HuH-7.5 (cell line): Measurements from ENCODE around the gene ERGIC2.
"Not testable (repeated sequence)": the region's sequence is repeated elsewhere in the genome, so short reads cannot be mapped to it uniquely, and the experiment has no call there.

Experiments used
- DNase-seq: peaks from one replicate; pipeline ENCODE4 v3.0.0; 2011; ENCODE audit warnings: low spot score

ERGIC2 gene

GRCh38 chr12:29380536-29381523 is at the start of gene ERGIC2:
ERGIC2 (minus strand) TSS chr12:29381172; CDS start chr12:29371633, 9,539 bp downstream.
- peak; percentile 78 for DNase-seq

GRCh38 chr12:29430716-29431044 is 49.7 kb upstream of the ERGIC2 start:
- no peak for DNase-seq

DNA sequence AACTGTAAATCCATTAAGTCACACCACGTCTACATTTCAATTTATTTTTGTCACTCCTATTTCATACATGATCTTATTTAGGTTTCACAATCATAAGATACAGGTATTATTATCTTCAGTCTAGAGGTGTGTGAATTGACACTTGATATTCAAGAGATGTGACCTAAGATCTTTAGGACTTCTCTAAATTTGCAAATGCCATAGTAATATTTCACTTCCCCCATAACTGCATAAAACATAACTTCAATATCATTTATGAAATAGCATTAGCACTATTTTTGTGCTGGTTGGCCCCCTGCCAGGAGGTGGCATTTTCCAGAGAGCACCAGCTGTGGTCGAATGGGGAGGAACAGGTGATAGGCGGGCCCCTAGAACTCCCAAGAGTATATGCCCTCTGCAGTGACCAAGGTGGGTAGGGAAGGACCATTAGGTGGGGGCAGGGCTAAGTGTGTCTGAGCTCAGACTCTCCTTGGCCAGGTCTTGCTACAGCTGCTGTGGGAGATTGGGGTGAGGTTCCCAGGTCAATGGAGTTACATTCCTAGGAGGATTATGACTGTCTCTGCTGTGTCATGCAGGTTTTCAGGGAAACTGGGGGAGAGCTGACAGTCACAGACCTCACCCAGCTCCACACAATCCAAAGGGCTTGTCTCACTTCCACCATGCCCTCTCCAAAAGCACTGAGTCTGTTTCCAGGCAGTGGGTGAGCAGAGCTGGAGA is 49.2 kb upstream of the ERGIC2 start:
- no peak for DNase-seq

DNA sequence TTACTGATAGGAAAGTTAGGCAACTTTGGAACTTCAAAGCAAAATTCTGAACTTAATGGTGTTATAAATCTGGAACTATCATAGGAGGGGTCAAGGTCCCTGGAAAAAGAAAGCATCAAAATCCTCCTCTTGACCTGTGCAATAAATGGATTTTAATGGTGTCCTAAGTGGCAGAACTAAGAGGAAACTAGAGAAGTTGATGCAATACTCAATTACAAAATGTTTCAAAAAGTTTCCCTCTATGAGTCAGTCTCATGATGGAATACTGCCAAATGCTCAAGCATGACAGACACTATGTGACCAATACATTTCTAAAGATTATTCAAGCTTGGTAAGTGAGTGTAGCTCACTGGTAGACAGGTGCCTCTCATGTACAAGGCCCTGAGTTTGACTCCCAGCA is 47.7 kb upstream of the ERGIC2 start:
- no peak for DNase-seq

DNA sequence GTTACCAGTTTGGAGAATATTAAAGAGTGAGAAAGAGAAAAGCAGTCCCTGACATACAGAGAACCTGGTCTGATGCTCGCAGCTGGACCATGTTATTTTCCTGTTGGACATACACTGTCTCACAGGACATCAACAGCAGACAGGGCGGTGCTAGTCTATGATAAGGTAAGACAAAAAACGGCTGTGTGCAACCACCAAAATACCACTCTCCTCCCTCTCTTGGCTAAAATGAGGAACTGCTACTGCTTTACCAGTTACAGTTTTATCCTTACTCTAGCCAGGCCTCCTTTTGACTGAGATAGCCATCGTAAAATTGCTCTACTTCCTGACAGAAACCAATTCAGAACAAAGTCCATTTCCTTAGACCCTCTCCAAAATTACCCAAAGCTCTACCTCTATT is 47.0 kb upstream of the ERGIC2 start:
- DNase-seq: no peak

DNA sequence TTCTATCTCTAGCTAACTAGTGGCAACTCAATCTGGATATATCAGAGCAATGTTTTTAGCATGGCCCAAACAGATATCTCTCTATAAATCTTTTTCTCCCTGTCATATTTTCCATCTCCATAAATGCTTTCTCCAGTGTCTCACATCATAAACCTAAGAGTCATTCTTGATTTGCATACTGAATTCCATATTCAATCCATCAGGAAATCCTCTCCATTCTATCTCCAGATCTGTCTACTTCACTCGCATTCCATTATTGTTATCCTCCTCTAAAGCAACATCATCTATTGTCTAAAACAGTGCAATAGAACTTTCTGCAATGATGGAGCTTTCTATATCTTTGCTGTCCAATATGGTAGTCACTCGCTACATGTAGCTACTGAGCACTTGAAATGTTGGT is 45.5 kb upstream of the ERGIC2 start:
- no peak for DNase-seq

DNA sequence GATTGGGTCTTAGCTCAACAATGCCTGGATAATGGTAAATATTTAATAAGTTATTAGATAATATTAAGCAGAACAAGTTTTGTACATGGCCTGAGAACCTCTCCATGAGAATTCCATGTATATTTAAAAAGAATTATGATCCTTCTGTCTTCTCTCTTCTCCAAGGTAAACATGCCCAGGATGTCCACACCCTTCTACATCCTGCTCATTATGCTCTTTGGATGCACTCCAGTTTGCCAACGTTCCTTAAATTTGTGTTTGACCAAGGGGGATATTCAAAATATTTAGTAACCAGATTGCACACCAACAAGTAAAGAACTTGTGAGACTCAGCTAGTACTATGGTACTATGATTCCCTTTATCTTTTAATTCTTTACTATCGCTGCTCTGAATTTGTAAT is 44.8 kb upstream of the ERGIC2 start:
- DNase-seq: no peak

DNA sequence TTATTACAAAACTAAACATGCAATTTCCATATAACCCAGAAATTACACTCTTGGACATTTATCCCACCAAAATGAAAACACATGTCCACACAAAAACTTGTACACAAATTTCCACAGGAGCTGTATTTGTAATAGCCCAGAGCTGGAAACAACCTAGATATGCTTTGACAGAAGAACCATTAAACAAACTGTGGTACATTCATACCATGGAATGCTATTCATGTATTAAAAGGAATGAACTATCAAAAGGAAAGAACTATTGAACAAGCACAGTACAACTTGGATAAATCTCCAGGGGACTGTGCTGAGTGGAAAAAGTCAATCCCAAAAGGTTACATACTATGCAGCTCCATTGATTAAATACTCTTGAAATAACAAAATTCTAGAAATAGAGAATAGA is 35.8 kb upstream of the ERGIC2 start:
- no peak for DNase-seq

GRCh38 chr12:29415111-29415510 is 34.1 kb upstream of the ERGIC2 start:
- no peak for DNase-seq

DNA sequence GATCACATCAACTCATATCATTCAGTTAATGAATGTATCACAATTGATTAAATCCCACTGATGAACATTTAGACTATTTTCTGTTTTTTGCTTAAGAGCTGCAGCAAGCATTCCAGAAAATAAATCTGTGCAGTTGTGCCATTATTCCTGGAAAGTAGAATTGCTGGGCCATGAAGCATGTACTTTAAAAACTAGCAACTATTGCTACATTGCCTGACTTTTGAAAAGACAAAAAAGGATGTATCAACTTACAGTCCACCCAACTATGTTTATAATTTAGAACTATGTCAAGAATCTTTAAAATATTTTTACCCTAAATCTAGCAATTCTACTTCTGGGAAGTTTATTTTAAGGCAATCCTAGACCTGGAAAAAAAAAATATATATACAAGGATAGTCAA is 33.4 kb upstream of the ERGIC2 start:
- no peak for DNase-seq

DNA sequence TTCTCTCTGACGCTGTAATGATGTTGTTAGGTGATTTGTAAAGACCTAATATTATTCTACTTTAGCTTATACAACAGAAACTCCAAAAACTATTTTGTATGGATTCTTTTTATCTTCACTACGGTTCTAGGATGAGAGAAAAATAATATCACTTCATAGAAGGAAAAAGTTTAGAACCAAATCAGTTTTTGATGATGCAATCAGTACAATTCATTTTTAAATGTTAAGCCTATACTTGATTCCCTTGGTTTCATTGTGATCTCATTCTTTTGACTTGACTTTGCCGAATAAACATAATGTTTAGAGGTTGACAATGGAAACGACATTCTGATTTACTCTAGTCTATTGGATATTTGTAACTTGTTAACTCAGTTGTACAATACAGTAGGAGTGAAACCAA is 24.6 kb upstream of the ERGIC2 start:
- no peak for DNase-seq

DNA sequence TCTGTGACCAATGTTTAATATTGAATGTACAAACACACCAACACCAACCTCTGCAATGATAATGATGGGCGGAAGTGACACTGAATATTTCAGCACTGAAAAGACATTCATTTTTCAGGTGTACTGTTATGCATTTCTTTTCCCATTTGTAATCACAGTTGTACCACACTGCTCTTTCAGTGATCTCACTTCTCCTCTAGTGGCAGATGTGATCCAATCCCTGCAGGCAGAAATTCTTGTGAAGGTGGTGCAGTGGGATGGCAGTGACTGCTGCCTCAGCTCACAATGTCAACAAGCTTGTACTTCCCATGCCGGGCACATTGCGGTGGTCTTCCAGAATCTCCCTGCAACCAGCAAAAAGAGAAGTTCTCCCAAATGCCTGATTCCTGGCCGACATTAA is 23.0 kb upstream of the ERGIC2 start:
- DNase-seq: no peak

DNA sequence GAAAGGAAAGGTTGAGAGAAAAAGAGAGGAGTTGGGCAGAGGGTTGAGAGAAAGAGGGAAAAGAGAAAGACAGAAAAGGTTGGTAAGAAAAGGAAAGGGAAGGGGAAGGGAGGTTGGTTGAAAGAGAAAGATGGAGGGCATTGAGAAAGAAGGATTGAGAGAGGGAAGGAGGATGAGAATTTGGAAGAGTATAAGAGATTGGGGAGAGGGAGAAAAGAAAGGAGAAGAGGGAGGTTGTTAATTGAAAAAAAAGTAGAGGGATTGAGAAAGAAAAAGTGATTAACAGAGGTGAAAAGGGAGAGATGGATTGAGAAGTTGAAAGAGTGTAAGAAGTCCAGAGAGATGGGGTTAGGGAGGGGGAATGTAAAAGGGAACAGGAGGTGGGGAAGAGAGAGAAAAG is 21.5 kb upstream of the ERGIC2 start:
- no peak for DNase-seq

GRCh38 chr12:29398495-29398894 is 17.5 kb upstream of the ERGIC2 start:
- no peak for DNase-seq

GRCh38 chr12:29396774-29397173 is 15.8 kb upstream of the ERGIC2 start:
- no peak for DNase-seq

- no peak for DNase-seq
Measured at GRCh38 chr12:29395356-29395755, 14.4 kb upstream of the ERGIC2 start.

DNA sequence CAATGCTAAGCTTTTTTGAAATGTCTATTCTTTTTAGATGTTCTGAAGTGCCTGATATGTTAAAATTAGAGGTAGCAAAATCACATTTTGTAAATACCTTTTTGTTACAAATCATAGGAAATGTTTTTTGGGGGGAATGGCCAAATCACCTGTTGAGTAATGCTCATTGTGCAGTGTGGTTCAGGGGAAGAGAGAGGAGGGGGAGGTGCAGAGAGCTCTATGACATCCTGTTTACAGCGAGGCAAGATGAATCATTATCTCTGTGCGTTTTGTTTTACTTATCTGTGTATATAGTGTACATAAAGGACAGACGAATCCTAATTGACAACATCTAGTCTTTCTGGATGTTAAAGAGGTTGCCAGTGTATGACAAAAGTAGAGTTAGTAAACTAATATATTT is 9.4 kb upstream of the ERGIC2 start:
- not testable (repeated sequence) for DNase-seq

DNA sequence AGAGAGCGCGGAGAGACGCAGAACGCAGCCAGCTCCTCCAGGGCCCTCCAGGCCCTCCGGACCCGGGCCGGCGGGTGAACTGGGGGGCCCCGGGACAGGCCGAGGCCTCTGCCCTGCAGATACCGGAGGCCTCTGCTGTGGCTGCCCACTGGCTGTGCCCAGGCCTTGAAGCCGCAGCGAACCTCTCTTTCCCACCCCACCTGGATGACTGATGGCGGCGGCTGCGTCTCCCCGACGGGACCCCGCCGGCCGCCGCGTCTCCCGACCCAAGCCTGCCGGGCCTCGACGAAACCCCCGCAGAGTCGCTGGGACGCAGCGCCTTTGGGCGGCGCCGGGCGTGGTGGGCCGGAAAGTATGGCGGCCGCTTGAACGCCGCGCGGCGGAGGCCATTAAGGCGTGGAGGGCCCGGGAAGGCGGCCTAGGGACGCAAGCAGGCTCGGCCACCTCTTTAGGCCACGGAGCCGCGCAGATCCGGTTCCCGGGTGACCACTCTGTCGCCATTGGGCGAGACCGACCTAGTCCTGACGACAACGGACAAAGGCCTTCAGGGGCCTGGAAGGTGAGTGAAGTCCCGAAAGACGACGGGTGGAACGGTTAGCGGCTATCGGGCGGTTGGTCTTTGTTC is 8.4 kb upstream of the ERGIC2 start:
- no peak for DNase-seq

- not testable (repeated sequence) for DNase-seq
Measured at GRCh38 chr12:29386084-29386680, 5.2 kb upstream of the ERGIC2 start.

DNA sequence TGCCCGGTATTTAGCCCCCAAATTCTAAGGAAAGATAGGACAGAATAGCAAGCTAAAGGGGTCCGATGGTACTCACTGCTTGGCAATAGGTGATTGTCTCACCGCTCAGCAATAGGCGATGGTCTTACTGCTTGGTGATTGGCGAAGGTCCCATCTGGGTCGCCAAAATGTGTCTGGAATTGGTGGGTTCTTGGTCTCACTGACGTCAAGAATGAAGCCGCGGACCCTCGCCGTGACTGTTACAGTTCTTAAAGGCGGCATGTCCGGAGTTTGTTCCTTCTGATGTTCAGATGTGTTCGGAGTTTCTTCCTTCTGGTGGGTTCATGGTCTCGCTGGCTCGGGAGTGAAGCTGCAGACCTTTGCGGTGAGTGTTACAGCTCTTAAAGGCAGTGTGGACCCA is 4.2 kb upstream of the ERGIC2 start:
- DNase-seq: not testable (repeated sequence)

GRCh38 chr12:29382251-29382650 is 1.3 kb upstream of the ERGIC2 start:
- no peak for DNase-seq

DNA sequence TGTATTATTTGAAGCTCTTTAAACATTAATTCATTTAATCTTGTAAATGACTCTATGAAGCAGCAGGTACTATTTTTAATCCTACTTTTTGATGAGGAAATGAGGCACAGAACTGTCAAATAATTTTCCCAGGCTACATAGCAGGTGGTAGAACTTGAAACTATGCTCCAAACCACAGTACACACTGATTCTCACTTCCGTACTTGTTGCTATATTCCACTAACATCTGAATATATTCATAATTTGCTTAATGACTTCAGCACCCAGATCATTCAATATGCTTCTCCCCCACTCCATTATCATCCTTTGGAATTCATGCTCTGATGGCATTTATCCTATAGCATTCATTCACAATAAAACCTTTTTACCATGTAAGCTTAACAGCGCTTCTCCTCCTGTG is 4.9 kb downstream of the ERGIC2 start:
- DNase-seq: no peak

GRCh38 chr12:29374913-29375312 is 6.1 kb downstream of the ERGIC2 start:
- no peak for DNase-seq
